ENCODE data around the gene TMEM232. TPM values are rescaled to one million over a fixed set of nuclear protein-coding genes. Genes with fewer than 3 reads are reported as not detected.

TMEM232 gene
- total and polyA plus RNA-seq, 8 donors: 1.2 to 8.8 (median 5.2) TPM; not detected in 3

- 35 to 51% (median 37%) methylated on average over 3 of the region's 3 CpGs for WGBS, 5 donors
- no peak for DNase-seq
- H3K9me3 ChIP-seq: peaks cover 0 to 3% (median 0%) of the 10 kb centered on the region in 4 donors
- no peaks in the 10 kb centered on the region for H3K27me3 ChIP-seq
- H3K4me1 ChIP-seq: no peaks in the 10 kb centered on the region
- H3K4me3 ChIP-seq: no peak overlapping the region
- intact Hi-C loops (cut with DNase I; ENCODE audit: low total_unique reads): no loop called here
- H3K27ac ChIP-seq: no peak overlapping the region
- H3K36me3 ChIP-seq: no peaks in the 10 kb centered on the region
- TF ChIP-seq CTCF (IDR thresholded peaks at IDR 0.05) (no peak), POLR2AphosphoS5 (IDR thresholded peaks at IDR 0.05) (no peak), POLR2A (IDR thresholded peaks at IDR 0.05) (no peak), EP300 (IDR thresholded peaks at IDR 0.05) (no peak)
These were observed 75.0 kb downstream of the TMEM232 start for GRCh38 chr5:110651507-110651906.

GRCh38 chr5:110644357-110644756 is 82.1 kb downstream of the TMEM232 start:
- no peak for DNase-seq
- WGBS, 5 donors: 39 to 50% (median 45%) methylated on average over 1 of the region's 1 CpG
- H3K27ac ChIP-seq: no peak overlapping the region
- no peak overlapping the region for H3K4me3 ChIP-seq
- no peaks in the 10 kb centered on the region for H3K27me3 ChIP-seq
- no peaks in the 10 kb centered on the region for H3K4me1 ChIP-seq
- intact Hi-C loops (cut with DNase I; ENCODE audit: low total_unique reads): no loop called here
- no peak for TF ChIP-seq POLR2AphosphoS5 (IDR thresholded peaks at IDR 0.05)
- no peak for TF ChIP-seq POLR2A (IDR thresholded peaks at IDR 0.05)
- no peak for TF ChIP-seq EP300 (IDR thresholded peaks at IDR 0.05)
- no peak for TF ChIP-seq CTCF (IDR thresholded peaks at IDR 0.05)
- peaks cover 0 to 2% (median 0%) of the 10 kb centered on the region in 4 donors for H3K9me3 ChIP-seq
- no peaks in the 10 kb centered on the region for H3K36me3 ChIP-seq

- Histone ChIP-seq H3K4me3 (no peak overlapping the region), H3K4me1 (no peaks in the 10 kb centered on the region), H3K9me3 (no peaks in the 10 kb centered on the region), H3K27me3 (no peaks in the 10 kb centered on the region), H3K27ac (no peak overlapping the region), H3K36me3 (no peaks in the 10 kb centered on the region)
- TF ChIP-seq POLR2AphosphoS5 (IDR thresholded peaks at IDR 0.05): no peak
- TF ChIP-seq CTCF (IDR thresholded peaks at IDR 0.05): no peak
- no peak for TF ChIP-seq POLR2A (IDR thresholded peaks at IDR 0.05)
- TF ChIP-seq EP300 (IDR thresholded peaks at IDR 0.05): no peak
- intact Hi-C loops (cut with DNase I; ENCODE audit: low total_unique reads): no loop called here
- WGBS, 5 donors: 88 to 99% (median 93%) methylated on average over 1 to 3 of the region's 3 CpGs
- DNase-seq: no peak
These were observed 87.2 kb downstream of the TMEM232 start for GRCh38 chr5:110638970-110639902.

- H3K27me3 ChIP-seq: no peaks in the 10 kb centered on the region
- no peak for DNase-seq
- H3K9me3 ChIP-seq: no peaks in the 10 kb centered on the region
- intact Hi-C loops (cut with DNase I; ENCODE audit: low total_unique reads): no loop called here
- H3K27ac ChIP-seq: no peak overlapping the region
- H3K4me3 ChIP-seq: no peak overlapping the region
- H3K4me1 ChIP-seq: no peaks in the 10 kb centered on the region
- no peaks in the 10 kb centered on the region for H3K36me3 ChIP-seq
- no peak for TF ChIP-seq POLR2AphosphoS5 (IDR thresholded peaks at IDR 0.05)
- TF ChIP-seq EP300 (IDR thresholded peaks at IDR 0.05): no peak
- TF ChIP-seq CTCF (IDR thresholded peaks at IDR 0.05): no peak
- TF ChIP-seq POLR2A (IDR thresholded peaks at IDR 0.05): no peak
These were observed 92.0 kb downstream of the TMEM232 start for GRCh38 chr5:110634475-110634874.

Measured in stomach (tissue), 9 donors.